ENCODE measurements around the gene TTC7B.

Gene TTC7B

GRCh38 chr14:90556012-90556477 is 260.2 kb downstream of the TTC7B start:
- no peak for ATAC-seq (replicated peaks; ENCODE audit: extremely low read depth, poor library complexity, severe bottlenecking)
- no peak overlapping the region for H3K4me3 Mint-ChIP-seq
- no peaks in the 10 kb centered on the region for H3K36me3 Mint-ChIP-seq (ENCODE audit: insufficient read depth)
- H3K9me3 Mint-ChIP-seq: no peaks in the 10 kb centered on the region
- DNase-seq (ENCODE audit: low spot score in 2 of 2): no peak
- no peaks in the 10 kb centered on the region for H3K27me3 Mint-ChIP-seq
- H3K27ac Mint-ChIP-seq (ENCODE audit: low read depth): no peak overlapping the region
- no peaks in the 10 kb centered on the region for H3K4me1 Mint-ChIP-seq

GRCh38 chr14:90555126-90556011 is 260.9 kb downstream of the TTC7B start:
- Mint-ChIP-seq H3K9me3 (no peaks in the 10 kb centered on the region), H3K4me3 (no peak overlapping the region), H3K4me1 (no peaks in the 10 kb centered on the region), H3K27ac (ENCODE audit: low read depth) (no peak overlapping the region), H3K36me3 (ENCODE audit: insufficient read depth) (no peaks in the 10 kb centered on the region), H3K27me3 (no peaks in the 10 kb centered on the region)
- no peak for ATAC-seq (replicated peaks; ENCODE audit: extremely low read depth, poor library complexity, severe bottlenecking)
- DNase-seq (ENCODE audit: low spot score in 2 of 2): no peak

- no peaks in the 10 kb centered on the region for H3K27me3 Mint-ChIP-seq
Observed at GRCh38 chr14:90554341-90554740, 261.9 kb downstream of the TTC7B start.

GRCh38 chr14:90553921-90554336 is 262.3 kb downstream of the TTC7B start:
- Mint-ChIP-seq H3K4me1 (no peaks in the 10 kb centered on the region), H3K27ac (ENCODE audit: low read depth) (no peak overlapping the region), H3K36me3 (ENCODE audit: insufficient read depth) (no peaks in the 10 kb centered on the region), H3K9me3 (no peaks in the 10 kb centered on the region), H3K4me3 (no peak overlapping the region), H3K27me3 (no peaks in the 10 kb centered on the region)
- ATAC-seq (replicated peaks; ENCODE audit: extremely low read depth, poor library complexity, severe bottlenecking) (no peak), DNase-seq (ENCODE audit: low spot score in 2 of 2) (no peak)

More at GRCh38 chr14:90554341-90554740, 261.9 kb downstream of the TTC7B start:
- ATAC-seq (replicated peaks; ENCODE audit: extremely low read depth, poor library complexity, severe bottlenecking) (no peak), DNase-seq (ENCODE audit: low spot score in 2 of 2) (no peak)
- Mint-ChIP-seq H3K4me3 (no peak overlapping the region), H3K9me3 (no peaks in the 10 kb centered on the region), H3K4me1 (no peaks in the 10 kb centered on the region), H3K27ac (ENCODE audit: low read depth) (no peak overlapping the region), H3K36me3 (ENCODE audit: insufficient read depth) (no peaks in the 10 kb centered on the region)

GRCh38 chr14:90553298-90553920 is 262.8 kb downstream of the TTC7B start:
- no peaks in the 10 kb centered on the region for H3K27me3 Mint-ChIP-seq
- H3K4me3 Mint-ChIP-seq: no peak overlapping the region
- no peaks in the 10 kb centered on the region for H3K4me1 Mint-ChIP-seq
- H3K9me3 Mint-ChIP-seq: no peaks in the 10 kb centered on the region
- no peak overlapping the region for H3K27ac Mint-ChIP-seq (ENCODE audit: low read depth)
- no peak for DNase-seq (ENCODE audit: low spot score in 2 of 2)
- no peaks in the 10 kb centered on the region for H3K36me3 Mint-ChIP-seq (ENCODE audit: insufficient read depth)
- ATAC-seq (replicated peaks; ENCODE audit: extremely low read depth, poor library complexity, severe bottlenecking): no peak

GRCh38 chr14:90552465-90553297 is 263.5 kb downstream of the TTC7B start:
- no peaks in the 10 kb centered on the region for H3K9me3 Mint-ChIP-seq
- H3K36me3 Mint-ChIP-seq (ENCODE audit: insufficient read depth): no peaks in the 10 kb centered on the region
- no peak overlapping the region for H3K27ac Mint-ChIP-seq (ENCODE audit: low read depth)
- no peaks in the 10 kb centered on the region for H3K27me3 Mint-ChIP-seq
- no peak overlapping the region for H3K4me3 Mint-ChIP-seq
- no peak for ATAC-seq (replicated peaks; ENCODE audit: extremely low read depth, poor library complexity, severe bottlenecking)
- DNase-seq (ENCODE audit: low spot score in 2 of 2): no peak
- no peaks in the 10 kb centered on the region for H3K4me1 Mint-ChIP-seq

- no peak overlapping the region for H3K27ac Mint-ChIP-seq (ENCODE audit: low read depth)
- no peak overlapping the region for H3K4me3 Mint-ChIP-seq
- ATAC-seq (replicated peaks; ENCODE audit: extremely low read depth, poor library complexity, severe bottlenecking): no peak
- H3K4me1 Mint-ChIP-seq: no peaks in the 10 kb centered on the region
- H3K9me3 Mint-ChIP-seq: no peaks in the 10 kb centered on the region
- no peaks in the 10 kb centered on the region for H3K27me3 Mint-ChIP-seq
- H3K36me3 Mint-ChIP-seq (ENCODE audit: insufficient read depth): no peaks in the 10 kb centered on the region
- no peak for DNase-seq (ENCODE audit: low spot score in 2 of 2)
Observed at GRCh38 chr14:90551733-90552464, 264.3 kb downstream of the TTC7B start.

GRCh38 chr14:90551070-90551704 is 265.0 kb downstream of the TTC7B start:
- no peaks in the 10 kb centered on the region for H3K27me3 Mint-ChIP-seq
- H3K36me3 Mint-ChIP-seq (ENCODE audit: insufficient read depth): peaks cover 1% of the 10 kb centered on the region
- DNase-seq (ENCODE audit: low spot score in 2 of 2): no peak
- ATAC-seq (replicated peaks; ENCODE audit: extremely low read depth, poor library complexity, severe bottlenecking): no peak
- H3K27ac Mint-ChIP-seq (ENCODE audit: low read depth): no peak overlapping the region
- H3K4me3 Mint-ChIP-seq: no peak overlapping the region
- no peaks in the 10 kb centered on the region for H3K9me3 Mint-ChIP-seq
- H3K4me1 Mint-ChIP-seq: no peaks in the 10 kb centered on the region

GRCh38 chr14:90549794-90550641 is 266.2 kb downstream of the TTC7B start:
- H3K9me3 Mint-ChIP-seq: no peaks in the 10 kb centered on the region

GRCh38 chr14:90548455-90548854 is 267.8 kb downstream of the TTC7B start:
- H3K9me3 Mint-ChIP-seq: no peaks in the 10 kb centered on the region
- H3K4me1 Mint-ChIP-seq: no peaks in the 10 kb centered on the region
- DNase-seq (ENCODE audit: low spot score in 2 of 2): no peak
- no peaks in the 10 kb centered on the region for H3K27me3 Mint-ChIP-seq
- H3K4me3 Mint-ChIP-seq: no peak overlapping the region
- H3K27ac Mint-ChIP-seq (ENCODE audit: low read depth): no peak overlapping the region
- peaks cover 1% of the 10 kb centered on the region for H3K36me3 Mint-ChIP-seq (ENCODE audit: insufficient read depth)
- ATAC-seq (replicated peaks; ENCODE audit: extremely low read depth, poor library complexity, severe bottlenecking): no peak

More at GRCh38 chr14:90549794-90550641, 266.2 kb downstream of the TTC7B start:
- Mint-ChIP-seq H3K4me1 (no peaks in the 10 kb centered on the region), H3K36me3 (ENCODE audit: insufficient read depth) (peaks cover 1% of the 10 kb centered on the region), H3K27ac (ENCODE audit: low read depth) (no peak overlapping the region), H3K4me3 (no peak overlapping the region), H3K27me3 (no peaks in the 10 kb centered on the region)
- DNase-seq (ENCODE audit: low spot score in 2 of 2) (no peak), ATAC-seq (replicated peaks; ENCODE audit: extremely low read depth, poor library complexity, severe bottlenecking) (no peak)

GRCh38 chr14:90547968-90548367 is 268.3 kb downstream of the TTC7B start:
- no peaks in the 10 kb centered on the region for H3K9me3 Mint-ChIP-seq
- no peaks in the 10 kb centered on the region for H3K4me1 Mint-ChIP-seq
- no peak overlapping the region for H3K4me3 Mint-ChIP-seq
- peaks cover 2% of the 10 kb centered on the region for H3K36me3 Mint-ChIP-seq (ENCODE audit: insufficient read depth)
- no peak for DNase-seq (ENCODE audit: low spot score in 2 of 2)
- H3K27ac Mint-ChIP-seq (ENCODE audit: low read depth): no peak overlapping the region
- H3K27me3 Mint-ChIP-seq: no peaks in the 10 kb centered on the region
- ATAC-seq (replicated peaks; ENCODE audit: extremely low read depth, poor library complexity, severe bottlenecking): no peak
